Astrocyte (in vitro differentiated cells and primary cell): ENCODE results near the gene CTRB2. TPM values are rescaled to one million over a fixed set of nuclear protein-coding genes. Genes with fewer than 3 reads are reported as not detected.

ENCODE experiments used
- DNase-seq: peaks from one replicate; pipeline ENCODE4 v3.0.0-alpha.2; 2010; ENCODE audit warnings: low read depth
- FAIRE-seq: peaks from 2 replicates; lab custom pipeline; 2011; peaks lifted over from hg19 to GRCh38; lab: Jason Lieb, UNC
- H2AFZ ChIP-seq: 2 replicates; pipeline ENCODE4 v1.6.0; 2012; ENCODE audit warnings: low read depth, low read length, inconsistent platforms
- H3K27ac ChIP-seq: 2 replicates; pipeline ENCODE4 v1.5.1; 2011; ENCODE audit warnings: low read depth, low read length, inconsistent platforms
- H3K27me3 ChIP-seq: 2 replicates; pipeline ENCODE4 v1.6.0; 2011; ENCODE audit warnings: low read length, inconsistent platforms; ENCODE audit not compliant: insufficient read depth
- H3K36me3 ChIP-seq: 2 replicates; pipeline ENCODE4 v1.5.1; 2011; ENCODE audit warnings: low read length, inconsistent platforms; ENCODE audit not compliant: insufficient read depth
- H3K4me1 ChIP-seq: 2 replicates; pipeline ENCODE4 v1.5.1; 2011; ENCODE audit warnings: low read length, inconsistent platforms; ENCODE audit not compliant: insufficient read depth
- H3K4me2 ChIP-seq: 2 replicates; pipeline ENCODE4 v1.6.0; 2012; ENCODE audit warnings: low read length, inconsistent platforms
- H3K4me3 ChIP-seq: 2 replicates; pipeline ENCODE4 v1.5.1; 2011; ENCODE audit warnings: low read depth, mild to moderate bottlenecking, low read length, inconsistent platforms; ENCODE audit not compliant: insufficient read depth
- H3K79me2 ChIP-seq: 2 replicates; pipeline ENCODE4 v1.6.0; 2012; ENCODE audit warnings: mild to moderate bottlenecking, low read length, inconsistent platforms; ENCODE audit not compliant: insufficient read depth
- H3K9ac ChIP-seq: 2 replicates; pipeline ENCODE4 v1.6.0; 2012; ENCODE audit warnings: mild to moderate bottlenecking, low read length, inconsistent platforms
- H3K9me3 ChIP-seq: 2 replicates; pipeline ENCODE4 v1.5.1; 2012; ENCODE audit warnings: low read depth, mild to moderate bottlenecking, low read length, inconsistent platforms; ENCODE audit not compliant: insufficient read depth
- H4K20me1 ChIP-seq: 2 replicates; pipeline ENCODE4 v1.6.0; 2012; ENCODE audit warnings: low read length, inconsistent platforms; ENCODE audit not compliant: insufficient read depth
- H3K27ac Mint-ChIP-seq: one replicate; pipeline ENCODE4 v1.8.0; 2021; ENCODE audit warnings: mild to moderate bottlenecking, mixed read lengths; ENCODE audit not compliant: unreplicated experiment
- H3K27me3 Mint-ChIP-seq: one replicate; pipeline ENCODE4 v1.8.0; 2021; ENCODE audit warnings: low read depth, mixed read lengths; ENCODE audit not compliant: unreplicated experiment
- H3K36me3 Mint-ChIP-seq: one replicate; pipeline ENCODE4 v1.8.0; 2021; ENCODE audit warnings: low read depth, mixed read lengths; ENCODE audit not compliant: unreplicated experiment
- H3K4me1 Mint-ChIP-seq: one replicate; pipeline ENCODE4 v1.8.0; 2021; ENCODE audit warnings: low read depth, mixed read lengths; ENCODE audit not compliant: unreplicated experiment
- H3K4me3 Mint-ChIP-seq: one replicate; pipeline ENCODE4 v1.8.0; 2021; ENCODE audit warnings: mild to moderate bottlenecking, moderate library complexity, mixed read lengths; ENCODE audit not compliant: unreplicated experiment
- H3K9me3 Mint-ChIP-seq: one replicate; pipeline ENCODE4 v1.8.0; 2021; ENCODE audit warnings: mild to moderate bottlenecking, mixed read lengths; ENCODE audit not compliant: unreplicated experiment
- EZH2 ChIP-seq: IDR thresholded peaks from 2 replicates; pipeline ENCODE4 v1.6.1; 2012; ENCODE audit warnings: mild to moderate bottlenecking, low read length, inconsistent platforms; ENCODE audit not compliant: insufficient read depth
- total RNA-seq: library from RNA; stranded (reverse); gene quantifications from 2 replicates; pipeline ENCODE4 v1.2.1, GENCODE V29; 2021
- TF ChIP-seq, protein P1 (sequence below): IDR thresholded peaks from 2 replicates; pipeline ENCODE4 v1.5.1; 2011; ENCODE audit warnings: low read depth, mild to moderate bottlenecking, inconsistent platforms, low read length, moderate library complexity; ENCODE audit not compliant: insufficient read depth

CTRB2 gene
- total RNA-seq, 1 donor from 2014 or later: 0.43 TPM

DNA sequence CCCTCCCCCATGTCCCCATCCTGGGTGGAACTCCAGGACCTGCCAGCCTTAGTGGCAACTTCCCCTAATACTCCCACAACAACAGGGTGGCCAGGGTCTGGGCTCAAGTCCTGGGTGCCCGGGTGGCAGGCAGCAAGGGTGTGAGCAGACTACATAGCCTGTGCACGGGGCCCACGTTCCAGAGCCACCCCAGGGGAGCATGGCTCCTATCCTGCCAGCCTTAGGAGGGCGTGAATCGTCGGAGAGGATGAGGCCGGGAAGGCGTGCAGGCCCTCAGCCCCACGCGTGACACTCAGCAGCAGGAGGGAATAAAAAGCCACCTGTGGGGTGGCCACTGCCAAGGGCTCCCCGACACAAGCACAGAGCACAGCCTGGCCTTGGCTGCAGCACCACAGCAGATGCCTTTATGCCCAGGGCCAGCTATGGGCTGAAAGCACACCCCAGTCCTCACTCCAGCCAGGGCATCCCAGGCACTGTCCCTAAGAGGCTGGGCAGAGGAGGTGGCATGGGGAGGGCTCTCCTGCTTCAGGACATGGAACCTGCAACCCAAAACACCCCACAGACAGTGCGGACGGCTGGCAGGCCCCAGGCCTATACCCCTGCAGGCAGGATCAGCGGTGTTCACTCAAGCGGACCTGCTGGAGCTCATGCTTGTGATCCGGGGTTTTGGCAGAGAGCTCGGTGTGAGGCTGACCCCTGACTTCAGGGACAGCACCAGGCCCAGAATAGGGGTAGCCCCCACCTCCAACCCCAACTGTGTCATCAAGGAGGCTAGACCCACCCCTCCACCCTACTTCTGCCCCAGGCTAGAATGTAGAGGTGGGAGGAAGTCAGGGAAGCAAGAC lies 41.8 kb upstream of the CTRB2 start:
- no peaks in the 10 kb centered on the region for H3K36me3 ChIP-seq
- Mint-ChIP-seq H3K9me3 (no peaks in the 10 kb centered on the region), H3K27ac (peak overlapping the region; percentile 84), H3K36me3 (peaks cover 3% of the 10 kb centered on the region), H3K27me3 (no peaks in the 10 kb centered on the region), H3K4me1 (peaks cover 59% of the 10 kb centered on the region), H3K4me3 (peak overlapping the region; percentile 94)
- peak overlapping the region; percentile 96 for H3K9ac ChIP-seq
- peaks cover 60% of the 10 kb centered on the region for H4K20me1 ChIP-seq
- H3K4me1 ChIP-seq: peaks cover 83% of the 10 kb centered on the region
- no peak for FAIRE-seq
- H3K9me3 ChIP-seq: no peaks in the 10 kb centered on the region
- H3K27me3 ChIP-seq: no peaks in the 10 kb centered on the region
- no peak overlapping the region for H2AFZ ChIP-seq
- H3K4me2 ChIP-seq: peak overlapping the region; percentile 91
- no peak for DNase-seq
- no peak for TF ChIP-seq EZH2
- TF ChIP-seq, protein P1, sequence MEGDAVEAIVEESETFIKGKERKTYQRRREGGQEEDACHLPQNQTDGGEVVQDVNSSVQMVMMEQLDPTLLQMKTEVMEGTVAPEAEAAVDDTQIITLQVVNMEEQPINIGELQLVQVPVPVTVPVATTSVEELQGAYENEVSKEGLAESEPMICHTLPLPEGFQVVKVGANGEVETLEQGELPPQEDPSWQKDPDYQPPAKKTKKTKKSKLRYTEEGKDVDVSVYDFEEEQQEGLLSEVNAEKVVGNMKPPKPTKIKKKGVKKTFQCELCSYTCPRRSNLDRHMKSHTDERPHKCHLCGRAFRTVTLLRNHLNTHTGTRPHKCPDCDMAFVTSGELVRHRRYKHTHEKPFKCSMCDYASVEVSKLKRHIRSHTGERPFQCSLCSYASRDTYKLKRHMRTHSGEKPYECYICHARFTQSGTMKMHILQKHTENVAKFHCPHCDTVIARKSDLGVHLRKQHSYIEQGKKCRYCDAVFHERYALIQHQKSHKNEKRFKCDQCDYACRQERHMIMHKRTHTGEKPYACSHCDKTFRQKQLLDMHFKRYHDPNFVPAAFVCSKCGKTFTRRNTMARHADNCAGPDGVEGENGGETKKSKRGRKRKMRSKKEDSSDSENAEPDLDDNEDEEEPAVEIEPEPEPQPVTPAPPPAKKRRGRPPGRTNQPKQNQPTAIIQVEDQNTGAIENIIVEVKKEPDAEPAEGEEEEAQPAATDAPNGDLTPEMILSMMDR: no peak
- H3K27ac ChIP-seq: peak overlapping the region; percentile 99
- peak overlapping the region; percentile 83 for H3K4me3 ChIP-seq
- H3K79me2 ChIP-seq: peaks cover 92% of the 10 kb centered on the region

DNA sequence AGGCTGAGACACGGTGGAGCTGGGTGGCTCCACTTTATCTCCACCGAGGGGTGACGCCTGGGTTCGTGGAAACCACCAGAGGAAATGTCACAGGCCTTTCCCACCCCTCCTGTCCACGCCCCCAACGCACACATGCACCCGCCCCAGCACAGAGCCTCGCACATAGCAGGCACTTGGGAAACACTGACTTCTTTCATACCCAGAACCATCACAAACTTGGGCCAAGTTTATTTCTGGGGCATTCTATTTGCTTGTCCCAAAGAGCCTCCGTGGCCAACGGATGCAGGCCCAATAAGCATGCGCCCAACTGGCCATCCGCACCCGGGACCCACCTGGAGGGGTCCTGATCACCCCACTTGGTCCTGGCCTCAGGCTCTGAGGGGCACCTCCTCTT lies 41.2 kb upstream of the CTRB2 start:
- no peak for FAIRE-seq
- H3K27me3 ChIP-seq: no peaks in the 10 kb centered on the region
- no peaks in the 10 kb centered on the region for H3K36me3 ChIP-seq
- peaks cover 55% of the 10 kb centered on the region for H4K20me1 ChIP-seq
- peak overlapping the region; percentile 99 for H3K27ac ChIP-seq
- Mint-ChIP-seq H3K4me1 (peaks cover 61% of the 10 kb centered on the region), H3K4me3 (peak overlapping the region; percentile 94), H3K36me3 (peaks cover 3% of the 10 kb centered on the region), H3K27me3 (no peaks in the 10 kb centered on the region), H3K27ac (peak overlapping the region; percentile 84), H3K9me3 (no peaks in the 10 kb centered on the region)
- H3K4me3 ChIP-seq: peak overlapping the region; percentile 3
- H3K9me3 ChIP-seq: no peaks in the 10 kb centered on the region
- DNase-seq: no peak
- peak overlapping the region; percentile 96 for H3K9ac ChIP-seq
- no peak overlapping the region for H2AFZ ChIP-seq
- peaks cover 81% of the 10 kb centered on the region for H3K4me1 ChIP-seq
- TF ChIP-seq EZH2: no peak
- TF ChIP-seq, protein P1: no peak
- H3K4me2 ChIP-seq: peak overlapping the region; percentile 91
- peaks cover 92% of the 10 kb centered on the region for H3K79me2 ChIP-seq

DNA sequence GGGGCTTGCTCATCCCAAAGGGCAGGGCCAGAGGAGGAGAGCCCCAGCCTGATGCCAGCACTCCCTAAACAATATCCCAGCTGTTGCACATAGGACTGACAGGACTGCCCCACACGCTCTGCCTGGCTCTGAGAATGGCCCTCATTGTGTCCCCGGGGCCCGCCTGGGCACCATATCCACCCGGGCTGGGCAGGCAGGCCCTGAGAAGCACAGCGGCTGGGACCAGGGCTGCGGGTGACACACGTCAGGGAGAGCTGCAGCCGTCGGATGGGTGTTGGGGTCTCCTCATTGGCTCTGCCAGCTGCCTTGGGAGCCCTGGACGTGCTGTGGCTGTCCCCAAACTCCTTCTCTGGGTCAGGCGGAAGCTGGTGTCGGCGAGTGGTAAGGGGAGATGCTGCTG lies 40.3 kb upstream of the CTRB2 start:
- H3K4me1 Mint-ChIP-seq: peaks cover 61% of the 10 kb centered on the region
- Histone ChIP-seq H3K79me2 (peaks cover 92% of the 10 kb centered on the region), H4K20me1 (peaks cover 48% of the 10 kb centered on the region), H3K4me3 (no peak overlapping the region), H3K9me3 (no peaks in the 10 kb centered on the region), H3K4me2 (peak overlapping the region; percentile 91), H2AFZ (no peak overlapping the region), H3K9ac (peak overlapping the region; percentile 96), H3K4me1 (peaks cover 72% of the 10 kb centered on the region), H3K36me3 (peaks cover 2% of the 10 kb centered on the region), H3K27ac (peak overlapping the region; percentile 99), H3K27me3 (no peaks in the 10 kb centered on the region)
- DNase-seq: no peak
- H3K27ac Mint-ChIP-seq: peak overlapping the region; percentile 97
- no peak for FAIRE-seq
- H3K36me3 Mint-ChIP-seq: peaks cover 6% of the 10 kb centered on the region
- TF ChIP-seq, protein P1: no peak
- TF ChIP-seq EZH2: no peak
- H3K27me3 Mint-ChIP-seq: no peaks in the 10 kb centered on the region
- peak overlapping the region; percentile 94 for H3K4me3 Mint-ChIP-seq
- no peaks in the 10 kb centered on the region for H3K9me3 Mint-ChIP-seq
